Hematopoietic multipotent progenitor cell treated with erythropoietin and hydrocortisone succinate and interleukin-3 and kit ligand, for 6 days (in vitro differentiated cells): ENCODE data around the gene SLC25A47.
A peak's percentile ranks its signal among the peaks of the same experiment; 100 is the strongest.
"Not testable (repeated sequence)": the region's sequence is repeated elsewhere in the genome, so short reads cannot be mapped to it uniquely, and the experiment has no call there.

Experiments
- DNase-seq: peaks from one replicate; pipeline ENCODE4 v3.0.0-alpha.2; 2015

The SLC25A47 gene

GRCh38 chr14:100328495-100329163 lies 5.5 kb downstream of the SLC25A47 start:
- DNase-seq: no peak

GRCh38 chr14:100329233-100330006 lies 6.3 kb downstream of the SLC25A47 start:
- no peak for DNase-seq

GRCh38 chr14:100330007-100330344 lies 6.8 kb downstream of the SLC25A47 start:
- DNase-seq: no peak

DNA sequence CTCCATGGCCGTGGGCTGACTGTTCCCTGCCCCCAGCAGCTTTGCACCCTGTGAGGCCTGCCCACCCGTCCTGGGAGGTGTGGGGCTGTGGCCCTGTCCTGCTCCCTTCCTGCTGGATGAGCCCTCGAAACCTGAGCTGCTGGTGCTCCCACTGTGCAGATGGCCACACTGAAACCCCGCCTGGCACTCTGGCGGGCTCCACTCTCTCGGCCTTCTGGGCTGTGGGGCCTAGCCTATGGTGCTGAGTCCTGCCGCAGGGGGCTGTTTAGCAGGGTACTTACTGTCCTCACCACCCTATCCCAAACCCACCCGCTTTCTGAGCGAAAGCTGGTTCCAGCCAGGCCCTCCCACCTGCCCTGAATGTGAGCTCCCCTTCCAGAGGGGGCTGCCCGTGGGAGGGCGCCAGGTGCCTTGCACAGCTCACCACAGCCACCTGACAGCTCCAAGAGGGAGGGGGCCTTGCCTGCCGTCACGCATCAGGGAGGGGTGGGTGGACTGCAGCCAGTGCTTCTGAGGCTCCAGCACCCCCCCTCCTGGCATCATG lies 7.3 kb downstream of the SLC25A47 start:
- no peak for DNase-seq

DNA sequence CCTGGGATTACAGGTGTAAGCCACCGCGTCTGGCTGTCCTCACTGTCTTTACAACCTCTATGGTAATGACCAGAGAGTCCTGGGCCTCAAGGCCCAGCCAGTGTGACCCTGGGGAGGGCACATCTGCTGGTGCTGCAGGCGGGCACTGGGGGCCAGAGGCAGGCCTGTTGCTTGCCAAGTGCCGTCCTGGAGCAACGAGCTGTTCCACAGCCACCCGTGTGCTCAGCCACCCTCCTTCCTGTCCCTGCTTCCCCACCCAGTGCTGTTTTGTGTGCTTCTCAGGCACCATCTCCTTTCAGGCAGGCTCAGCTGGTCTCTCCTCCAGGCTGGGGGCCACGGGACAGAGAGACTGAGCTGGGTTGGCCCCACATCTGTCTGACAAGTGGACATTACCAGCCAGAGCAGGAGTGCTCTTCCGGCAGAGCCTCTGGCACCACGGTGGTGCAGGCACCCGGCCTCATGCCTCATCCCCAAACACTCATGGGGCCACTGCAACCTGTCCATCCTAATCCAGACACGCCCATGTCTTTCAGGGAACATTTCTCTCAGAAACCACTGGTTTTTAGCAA lies 9.0 kb downstream of the SLC25A47 start:
- DNase-seq: no peak

GRCh38 chr14:100332797-100333196 lies 9.7 kb downstream of the SLC25A47 start:
- no peak for DNase-seq

- DNase-seq: no peak
These were observed 10.2 kb downstream of the SLC25A47 start for GRCh38 chr14:100333311-100333710.

DNA sequence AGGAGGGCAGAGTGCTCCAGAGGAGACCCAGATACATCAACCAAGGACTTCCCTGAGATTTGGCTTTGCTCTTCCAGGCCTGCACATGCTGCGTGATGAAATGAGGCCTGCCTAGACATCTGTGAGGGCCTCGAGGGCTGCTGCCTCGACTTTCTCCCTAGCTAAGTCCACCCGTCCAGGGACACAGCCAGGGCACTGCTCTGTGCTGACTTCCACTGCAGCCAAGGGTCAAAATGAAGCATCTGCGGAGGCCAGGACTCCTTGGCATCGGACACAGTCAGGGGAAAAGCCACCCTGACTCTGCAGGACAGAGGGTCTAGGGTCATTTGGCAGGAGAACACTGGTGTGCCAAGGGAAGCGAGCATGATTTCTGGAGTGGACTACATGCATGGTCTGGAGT lies 10.7 kb downstream of the SLC25A47 start:
- no peak for DNase-seq

- no peak for DNase-seq
These were observed 11.8 kb downstream of the SLC25A47 start for GRCh38 chr14:100334904-100335303.

GRCh38 chr14:100336618-100337530 lies 13.7 kb downstream of the SLC25A47 start:
- no peak for DNase-seq

- no peak for DNase-seq
These were observed 16.8 kb downstream of the SLC25A47 start for GRCh38 chr14:100339766-100340422.

- no peak for DNase-seq
These were observed 17.3 kb downstream of the SLC25A47 start for GRCh38 chr14:100340423-100340813.

DNA sequence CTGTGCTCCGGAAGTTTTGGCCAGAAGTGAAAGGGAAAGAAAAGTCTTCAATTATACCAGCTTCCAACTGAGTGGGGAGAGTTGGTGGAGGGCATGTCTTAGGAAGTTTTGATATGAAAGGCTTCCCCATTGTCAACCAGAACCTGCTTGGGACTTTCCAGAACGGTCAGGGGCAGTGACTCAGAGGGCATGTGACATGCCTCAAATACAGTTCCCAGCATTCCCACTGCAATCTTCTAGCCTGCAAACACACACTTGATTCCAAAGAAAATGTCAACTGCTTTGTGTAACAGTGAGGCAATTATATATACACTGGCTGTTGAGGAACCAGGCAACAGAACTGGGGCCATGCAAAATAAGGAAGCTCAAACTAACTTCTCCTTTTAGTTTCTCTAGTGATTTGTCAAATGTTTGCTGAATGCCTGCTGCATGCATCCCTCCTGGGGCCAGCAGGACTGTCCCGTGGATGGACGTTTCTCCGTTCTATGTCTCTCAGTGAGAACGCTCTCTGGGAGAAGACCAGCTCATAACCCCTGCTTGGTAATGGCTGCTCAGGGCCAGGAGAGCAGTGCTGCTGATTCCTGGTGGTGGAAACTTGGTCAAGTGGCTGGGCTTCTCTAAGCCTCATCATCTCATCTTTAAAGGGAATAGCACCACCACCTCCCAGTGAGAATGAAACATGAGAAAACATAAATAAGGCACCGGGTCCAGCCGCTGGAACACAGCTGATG lies 18.3 kb downstream of the SLC25A47 start:
- DNase-seq: peak; percentile 65

DNA sequence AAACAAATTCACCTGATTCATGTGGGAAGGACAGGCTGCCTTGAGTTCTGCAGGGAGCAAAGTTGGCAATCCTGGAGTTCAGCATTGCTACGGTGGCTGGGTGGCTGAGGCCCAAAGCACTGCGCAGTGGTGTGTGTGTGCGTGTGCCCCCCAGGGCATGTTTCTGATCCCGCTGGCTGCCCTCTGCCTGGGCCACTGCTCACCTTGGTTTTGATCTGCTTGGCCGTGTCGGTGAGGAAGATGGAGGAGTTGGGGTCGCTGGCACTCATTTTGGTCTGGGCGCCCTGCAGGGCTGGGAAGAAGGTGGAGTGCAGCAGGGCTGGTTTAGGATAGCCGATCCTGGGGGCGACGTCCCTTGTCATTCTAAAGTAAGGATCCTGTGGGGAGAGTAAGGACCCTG lies 19.1 kb downstream of the SLC25A47 start:
- DNase-seq: no peak

GRCh38 chr14:100342826-100343225 lies 19.7 kb downstream of the SLC25A47 start:
- not testable (repeated sequence) for DNase-seq

- not testable (repeated sequence) for DNase-seq
These were observed 21.5 kb downstream of the SLC25A47 start for GRCh38 chr14:100344657-100345056.

- no peak for DNase-seq
These were observed 22.6 kb downstream of the SLC25A47 start for GRCh38 chr14:100345711-100346110.

- no peak for DNase-seq
These were observed 23.4 kb downstream of the SLC25A47 start for GRCh38 chr14:100346306-100347091.

- DNase-seq: no peak
These were observed 25.2 kb downstream of the SLC25A47 start for GRCh38 chr14:100348253-100348729.
